ENCODE results near the gene KPNA3. TPM values are rescaled to one million over a fixed set of nuclear protein-coding genes. Genes with fewer than 3 reads are reported as not detected.

The KPNA3 gene
- total and polyA plus RNA-seq, 4 donors: 10.9 to 22.0 (median 16.6) TPM

DNA sequence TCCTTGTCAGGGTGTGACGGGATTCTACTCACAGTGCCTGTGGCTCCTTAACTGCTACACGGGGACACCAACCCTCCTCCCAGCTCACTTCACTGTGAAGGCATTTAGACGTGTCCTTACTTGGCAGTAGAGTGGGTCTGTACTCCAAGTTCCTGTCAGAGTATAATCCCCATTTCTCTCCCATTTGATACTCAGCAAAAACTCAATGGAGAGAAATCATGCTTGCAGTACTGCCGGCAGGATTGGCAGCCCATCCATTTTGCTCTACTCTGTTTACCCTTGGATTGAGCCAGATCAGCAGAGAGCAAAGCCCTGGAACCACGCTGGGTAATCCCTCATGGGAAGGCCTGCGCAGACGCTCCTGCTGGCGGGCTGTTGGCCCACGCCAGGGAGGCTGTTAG, 135.2 kb downstream of the KPNA3 start:
- Histone ChIP-seq H3K9ac (ENCODE audit: low read depth in 1 of 2, low read length in 2 of 2) (no peak overlapping the region), H3K4me1 (ENCODE audit: control insufficient read depth in 4 of 4, insufficient read depth in 4 of 4, low read length in 3 of 4) (no peaks in the 10 kb centered on the region), H3K9me3 (ENCODE audit: control insufficient read depth in 4 of 4, low read length in 3 of 4) (no peaks in the 10 kb centered on the region), H3K36me3 (ENCODE audit: control insufficient read depth in 4 of 4, insufficient read depth in 3 of 4, low read depth in 1 of 4, low read length in 3 of 4) (peaks cover 1 to 18% (median 11%) of the 10 kb centered on the region in 4 donors), H3K27me3 (ENCODE audit: control insufficient read depth in 4 of 4, insufficient read depth in 4 of 4, low read length in 3 of 4) (no peaks in the 10 kb centered on the region), H3K4me3 (ENCODE audit: low read depth in 1 of 3, low read length in 3 of 3) (no peak overlapping the region), H3K27ac (ENCODE audit: low read depth in 1 of 2, low read length in 2 of 2) (no peak overlapping the region)
- TF ChIP-seq HNF4A (conservative IDR thresholded peaks at IDR 0.05): no peak
- TF ChIP-seq ATF3 (IDR thresholded peaks at IDR 0.05): no peak
- no peak for TF ChIP-seq HNF4G (IDR thresholded peaks at IDR 0.05)
- TF ChIP-seq, protein P1, sequence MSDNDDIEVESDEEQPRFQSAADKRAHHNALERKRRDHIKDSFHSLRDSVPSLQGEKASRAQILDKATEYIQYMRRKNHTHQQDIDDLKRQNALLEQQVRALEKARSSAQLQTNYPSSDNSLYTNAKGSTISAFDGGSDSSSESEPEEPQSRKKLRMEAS (IDR thresholded peaks at IDR 0.05): no peak
- no peak for TF ChIP-seq EGR1 (IDR thresholded peaks at IDR 0.05; ENCODE audit: low read depth in 2 of 2)
- TF ChIP-seq RXRA (IDR thresholded peaks at IDR 0.05): no peak
- no peak for TF ChIP-seq FOXA1 (IDR thresholded peaks at IDR 0.05)
- DNase-seq (ENCODE audit: low spot score): no peak
- 93% methylated on average over 9 of the region's 9 CpGs for WGBS

DNA sequence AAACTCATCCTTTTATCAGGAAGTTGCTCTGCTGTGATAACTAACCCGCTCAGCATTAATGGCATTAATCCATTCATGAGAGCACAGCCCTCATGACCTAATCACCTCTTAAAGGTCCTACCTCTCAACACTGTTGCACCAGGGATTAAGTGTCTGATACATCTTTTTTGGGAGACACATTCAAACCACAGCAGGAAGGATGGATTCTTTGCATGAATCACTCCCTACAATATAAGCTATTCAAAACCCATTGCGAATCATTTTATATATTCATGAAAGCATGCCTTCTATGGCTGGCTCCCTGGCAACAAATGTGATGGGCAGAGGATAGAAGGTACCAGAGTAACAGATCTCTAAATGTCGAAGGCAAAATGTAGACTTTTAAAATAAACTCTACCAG, 136.6 kb downstream of the KPNA3 start:
- H3K27ac ChIP-seq (ENCODE audit: low read depth in 1 of 2, low read length in 2 of 2): no peak overlapping the region
- TF ChIP-seq, protein P2, sequence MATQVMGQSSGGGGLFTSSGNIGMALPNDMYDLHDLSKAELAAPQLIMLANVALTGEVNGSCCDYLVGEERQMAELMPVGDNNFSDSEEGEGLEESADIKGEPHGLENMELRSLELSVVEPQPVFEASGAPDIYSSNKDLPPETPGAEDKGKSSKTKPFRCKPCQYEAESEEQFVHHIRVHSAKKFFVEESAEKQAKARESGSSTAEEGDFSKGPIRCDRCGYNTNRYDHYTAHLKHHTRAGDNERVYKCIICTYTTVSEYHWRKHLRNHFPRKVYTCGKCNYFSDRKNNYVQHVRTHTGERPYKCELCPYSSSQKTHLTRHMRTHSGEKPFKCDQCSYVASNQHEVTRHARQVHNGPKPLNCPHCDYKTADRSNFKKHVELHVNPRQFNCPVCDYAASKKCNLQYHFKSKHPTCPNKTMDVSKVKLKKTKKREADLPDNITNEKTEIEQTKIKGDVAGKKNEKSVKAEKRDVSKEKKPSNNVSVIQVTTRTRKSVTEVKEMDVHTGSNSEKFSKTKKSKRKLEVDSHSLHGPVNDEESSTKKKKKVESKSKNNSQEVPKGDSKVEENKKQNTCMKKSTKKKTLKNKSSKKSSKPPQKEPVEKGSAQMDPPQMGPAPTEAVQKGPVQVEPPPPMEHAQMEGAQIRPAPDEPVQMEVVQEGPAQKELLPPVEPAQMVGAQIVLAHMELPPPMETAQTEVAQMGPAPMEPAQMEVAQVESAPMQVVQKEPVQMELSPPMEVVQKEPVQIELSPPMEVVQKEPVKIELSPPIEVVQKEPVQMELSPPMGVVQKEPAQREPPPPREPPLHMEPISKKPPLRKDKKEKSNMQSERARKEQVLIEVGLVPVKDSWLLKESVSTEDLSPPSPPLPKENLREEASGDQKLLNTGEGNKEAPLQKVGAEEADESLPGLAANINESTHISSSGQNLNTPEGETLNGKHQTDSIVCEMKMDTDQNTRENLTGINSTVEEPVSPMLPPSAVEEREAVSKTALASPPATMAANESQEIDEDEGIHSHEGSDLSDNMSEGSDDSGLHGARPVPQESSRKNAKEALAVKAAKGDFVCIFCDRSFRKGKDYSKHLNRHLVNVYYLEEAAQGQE (IDR thresholded peaks at IDR 0.05): no peak
- no peak for TF ChIP-seq NR2F2 (IDR thresholded peaks at IDR 0.05)
- TF ChIP-seq, protein P1 (IDR thresholded peaks at IDR 0.05): no peak
- no peak for TF ChIP-seq EGR1 (IDR thresholded peaks at IDR 0.05; ENCODE audit: low read depth in 2 of 2)
- no peak for TF ChIP-seq SP1 (IDR thresholded peaks at IDR 0.05)
- no peak for TF ChIP-seq FOXA1 (IDR thresholded peaks at IDR 0.05)
- TF ChIP-seq GABPA (IDR thresholded peaks at IDR 0.05 in 1 of 2, conservative IDR thresholded peaks at IDR 0.05 in 1 of 2): no peak
- 89% methylated on average over 3 of the region's 3 CpGs for WGBS

DNA sequence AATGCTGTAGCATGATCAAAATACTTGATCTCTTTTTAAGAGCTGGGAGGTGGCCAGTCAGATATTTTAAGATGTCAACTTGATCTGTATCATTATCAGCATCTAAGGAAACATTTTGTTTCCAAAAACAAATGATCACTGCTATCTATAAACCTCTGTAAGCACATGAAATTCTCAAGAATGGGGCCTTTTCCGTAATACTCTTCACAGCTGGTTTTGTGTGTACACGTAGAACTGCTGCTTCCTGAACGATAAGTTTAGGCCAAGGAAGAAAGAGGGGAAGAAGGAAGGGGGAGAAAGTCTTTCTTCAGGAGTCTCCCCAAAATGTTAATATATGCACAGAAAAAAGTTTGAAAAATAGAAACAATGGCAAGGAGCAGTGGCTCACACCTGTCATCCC, 138.5 kb downstream of the KPNA3 start:
- DNase-seq (ENCODE audit: low spot score): no peak
- no peak overlapping the region for H3K27ac ChIP-seq (ENCODE audit: low read depth in 1 of 2, low read length in 2 of 2)
- H3K9ac ChIP-seq (ENCODE audit: low read depth in 1 of 2, low read length in 2 of 2): no peak overlapping the region
- TF ChIP-seq FOXA2 (IDR thresholded peaks at IDR 0.05) (no peak), FOXA1 (IDR thresholded peaks at IDR 0.05) (no peak), HNF4G (IDR thresholded peaks at IDR 0.05) (no peak), GABPA (IDR thresholded peaks at IDR 0.05 in 1 of 2, conservative IDR thresholded peaks at IDR 0.05 in 1 of 2) (no peak), YY1 (IDR thresholded peaks at IDR 0.05) (no peak), TAF1 (conservative IDR thresholded peaks at IDR 0.05) (no peak), NR2F2 (IDR thresholded peaks at IDR 0.05) (no peak), JUND (IDR thresholded peaks at IDR 0.05) (no peak), EGR1 (IDR thresholded peaks at IDR 0.05; ENCODE audit: low read depth in 2 of 2) (no peak), RXRA (IDR thresholded peaks at IDR 0.05) (no peak), SP1 (IDR thresholded peaks at IDR 0.05) (no peak)
- TF ChIP-seq, protein P1 (IDR thresholded peaks at IDR 0.05): no peak
- TF ChIP-seq, protein P3, sequence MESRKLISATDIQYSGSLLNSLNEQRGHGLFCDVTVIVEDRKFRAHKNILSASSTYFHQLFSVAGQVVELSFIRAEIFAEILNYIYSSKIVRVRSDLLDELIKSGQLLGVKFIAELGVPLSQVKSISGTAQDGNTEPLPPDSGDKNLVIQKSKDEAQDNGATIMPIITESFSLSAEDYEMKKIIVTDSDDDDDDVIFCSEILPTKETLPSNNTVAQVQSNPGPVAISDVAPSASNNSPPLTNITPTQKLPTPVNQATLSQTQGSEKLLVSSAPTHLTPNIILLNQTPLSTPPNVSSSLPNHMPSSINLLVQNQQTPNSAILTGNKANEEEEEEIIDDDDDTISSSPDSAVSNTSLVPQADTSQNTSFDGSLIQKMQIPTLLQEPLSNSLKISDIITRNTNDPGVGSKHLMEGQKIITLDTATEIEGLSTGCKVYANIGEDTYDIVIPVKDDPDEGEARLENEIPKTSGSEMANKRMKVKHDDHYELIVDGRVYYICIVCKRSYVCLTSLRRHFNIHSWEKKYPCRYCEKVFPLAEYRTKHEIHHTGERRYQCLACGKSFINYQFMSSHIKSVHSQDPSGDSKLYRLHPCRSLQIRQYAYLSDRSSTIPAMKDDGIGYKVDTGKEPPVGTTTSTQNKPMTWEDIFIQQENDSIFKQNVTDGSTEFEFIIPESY (IDR thresholded peaks at IDR 0.05): no peak
- H3K4me3 ChIP-seq (ENCODE audit: low read depth in 1 of 3, low read length in 3 of 3): no peak overlapping the region
- no peaks in the 10 kb centered on the region for H3K27me3 ChIP-seq (ENCODE audit: control insufficient read depth in 4 of 4, insufficient read depth in 4 of 4, low read length in 3 of 4)
- no peaks in the 10 kb centered on the region for H3K4me1 ChIP-seq (ENCODE audit: control insufficient read depth in 4 of 4, insufficient read depth in 4 of 4, low read length in 3 of 4)
- H3K36me3 ChIP-seq (ENCODE audit: control insufficient read depth in 4 of 4, insufficient read depth in 3 of 4, low read depth in 1 of 4, low read length in 3 of 4): peaks cover 0 to 4% (median 1%) of the 10 kb centered on the region in 4 donors
- 87% methylated on average over 3 of the region's 3 CpGs for WGBS
- H3K9me3 ChIP-seq (ENCODE audit: control insufficient read depth in 4 of 4, low read length in 3 of 4): no peaks in the 10 kb centered on the region

More for the DNA sequence above, 136.6 kb downstream of the KPNA3 start:
- Histone ChIP-seq H3K36me3 (ENCODE audit: control insufficient read depth in 4 of 4, insufficient read depth in 3 of 4, low read depth in 1 of 4, low read length in 3 of 4) (peaks cover 0 to 12% (median 3%) of the 10 kb centered on the region in 4 donors), H3K27me3 (ENCODE audit: control insufficient read depth in 4 of 4, insufficient read depth in 4 of 4, low read length in 3 of 4) (no peaks in the 10 kb centered on the region), H3K9ac (ENCODE audit: low read depth in 1 of 2, low read length in 2 of 2) (no peak overlapping the region), H3K4me1 (ENCODE audit: control insufficient read depth in 4 of 4, insufficient read depth in 4 of 4, low read length in 3 of 4) (no peaks in the 10 kb centered on the region), H3K9me3 (ENCODE audit: control insufficient read depth in 4 of 4, low read length in 3 of 4) (no peaks in the 10 kb centered on the region), H3K4me3 (ENCODE audit: low read depth in 1 of 3, low read length in 3 of 3) (no peak overlapping the region)
- DNase-seq (ENCODE audit: low spot score): no peak

All from liver (tissue), 9 donors.